GM21526 (cell line): ENCODE results near the gene TPSAB1.
"Not testable (repeated sequence)": the region's sequence is repeated elsewhere in the genome, so short reads cannot be mapped to it uniquely, and the experiment has no call there.

Experiments used
- ATAC-seq: cut with Tn5 transposase; IDR thresholded peaks from one replicate; pipeline ENCODE4 v1.9.1; 2021; ENCODE audit warnings: moderate library complexity; ENCODE audit not compliant: unreplicated experiment, low FRiP score

TPSAB1 gene

DNA sequence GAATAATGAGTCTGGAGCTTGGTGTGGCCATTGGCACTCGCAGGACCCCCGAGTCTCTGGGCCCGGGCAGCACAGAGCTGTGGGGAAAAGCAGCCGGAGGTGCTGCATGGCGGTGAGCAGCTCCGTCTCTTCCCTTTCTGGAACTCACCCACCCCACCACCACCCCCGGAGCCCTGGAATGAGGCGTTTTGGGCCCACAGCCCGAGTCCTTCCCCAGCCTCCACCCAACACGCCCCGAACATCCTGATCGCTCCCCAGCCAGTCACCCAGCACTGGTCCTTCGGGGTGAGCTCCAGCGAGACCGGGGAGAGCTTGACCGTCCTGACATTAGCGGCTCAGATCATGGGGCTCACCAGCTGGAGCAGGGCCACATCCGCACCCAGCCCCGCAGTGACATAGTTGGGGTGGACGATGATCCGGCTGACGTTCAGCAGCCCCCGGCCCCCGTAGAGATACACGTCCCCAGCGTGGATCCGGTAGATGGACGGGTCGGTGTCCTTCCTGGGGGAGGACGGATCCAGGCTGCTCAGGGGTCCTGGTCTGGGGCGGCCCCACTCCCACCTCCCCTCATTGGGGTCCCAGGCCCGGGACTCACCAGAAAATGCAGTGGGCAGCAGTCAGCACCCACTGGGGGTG lies 21.8 kb downstream of the TPSAB1 start:
- no peak for ATAC-seq

GRCh38 chr16:1262846-1263221 lies 22.3 kb downstream of the TPSAB1 start:
- ATAC-seq: no peak

DNA sequence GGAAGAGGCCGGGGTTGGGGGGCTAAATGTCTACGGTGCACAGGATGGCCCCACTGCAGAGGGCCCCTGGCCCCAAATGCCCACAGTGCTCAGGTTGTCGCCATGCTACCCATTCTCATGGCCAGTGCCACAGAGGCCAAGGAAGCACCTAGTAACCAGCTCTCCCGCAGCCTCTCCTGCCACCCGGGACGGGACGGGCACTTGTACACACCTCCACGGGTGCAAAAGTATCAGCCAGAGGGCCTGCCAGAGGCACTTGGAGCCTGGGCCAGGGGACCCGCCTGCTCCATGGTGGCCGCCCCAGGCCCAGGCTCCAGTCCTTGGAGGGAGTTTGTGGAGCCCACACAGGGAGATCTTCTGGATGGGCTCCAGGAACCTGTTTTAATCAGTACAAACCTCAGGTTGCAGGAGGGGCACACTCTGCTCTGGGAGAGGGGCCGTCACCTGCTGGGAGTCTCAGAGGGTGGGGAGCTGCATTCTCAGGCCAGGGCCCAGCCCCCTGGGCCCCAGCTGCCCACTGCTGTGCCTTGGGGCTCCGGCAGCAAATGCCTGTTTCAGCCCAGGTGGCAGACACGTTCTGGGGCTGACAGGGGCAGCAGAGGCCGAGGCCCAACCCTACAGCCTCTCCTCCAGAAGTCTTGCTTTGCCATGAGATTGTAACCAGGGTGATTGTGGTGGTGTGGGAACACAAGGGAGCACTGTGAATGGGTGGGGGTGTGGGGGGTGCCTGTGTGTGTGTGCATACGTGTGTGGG lies 23.3 kb downstream of the TPSAB1 start:
- no peak for ATAC-seq

DNA sequence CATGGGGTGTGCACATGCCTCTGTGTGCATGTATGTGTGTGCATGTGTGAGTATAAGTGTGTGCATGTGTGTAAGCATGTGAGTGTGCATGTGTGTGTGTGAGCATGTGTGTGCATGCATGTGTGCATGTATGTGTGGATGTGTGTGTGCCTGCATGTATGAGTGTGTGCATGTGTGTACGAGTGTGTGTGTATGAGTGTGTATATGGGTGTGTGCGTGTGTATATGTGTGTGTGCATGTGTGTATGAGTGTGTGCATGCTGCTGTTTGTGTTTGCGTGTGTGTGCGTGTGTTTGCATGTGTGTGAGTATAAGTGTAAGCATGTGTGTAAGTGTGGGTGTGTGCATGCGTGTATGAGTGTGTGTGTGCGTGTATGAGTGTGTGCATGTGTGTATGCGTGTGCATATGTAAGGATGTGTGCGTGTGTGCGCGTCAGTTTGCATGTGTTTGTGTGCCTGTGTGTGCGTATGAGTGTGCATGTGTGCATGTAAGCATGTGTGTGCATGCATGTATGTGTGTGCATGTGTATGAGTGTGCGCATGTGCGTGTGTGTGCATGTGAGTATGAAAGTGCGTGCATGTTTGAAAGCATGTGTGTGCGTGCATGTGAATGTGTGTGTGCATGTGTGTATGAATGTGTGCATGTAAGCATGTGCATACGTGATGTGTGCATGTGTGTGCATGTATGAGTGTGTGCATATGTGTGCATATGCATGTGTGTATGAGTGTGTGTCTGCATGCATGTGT lies 24.0 kb downstream of the TPSAB1 start:
- ATAC-seq: no peak

GRCh38 chr16:1265090-1265630 lies 24.7 kb downstream of the TPSAB1 start:
- ATAC-seq: no peak

GRCh38 chr16:1265826-1266225 lies 25.3 kb downstream of the TPSAB1 start:
- no peak for ATAC-seq

DNA sequence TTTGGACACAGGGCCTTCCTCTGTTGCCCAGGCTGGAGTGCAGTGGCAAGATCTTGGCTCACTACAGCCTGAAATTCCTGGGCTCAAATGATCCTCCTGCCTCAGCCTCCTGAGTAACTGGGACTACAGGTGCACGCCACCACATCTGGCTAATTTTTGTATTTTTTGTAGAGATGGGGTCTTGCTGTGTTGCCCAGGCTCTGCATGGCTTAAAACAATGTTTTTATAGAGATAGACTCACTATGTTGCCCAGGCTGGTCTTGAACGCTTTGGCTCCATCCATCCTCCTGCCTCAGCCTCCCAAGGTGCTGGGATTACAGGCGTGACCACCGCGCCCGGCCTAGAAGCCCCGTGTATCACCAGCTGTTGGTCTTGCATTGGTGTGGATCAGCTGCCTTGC lies 28.9 kb downstream of the TPSAB1 start:
- ATAC-seq: not testable (repeated sequence)

- ATAC-seq: no peak
These were observed 30.8 kb downstream of the TPSAB1 start for GRCh38 chr16:1271380-1271723.

- not testable (repeated sequence) for ATAC-seq
These were observed 31.4 kb downstream of the TPSAB1 start for GRCh38 chr16:1271724-1272413.

DNA sequence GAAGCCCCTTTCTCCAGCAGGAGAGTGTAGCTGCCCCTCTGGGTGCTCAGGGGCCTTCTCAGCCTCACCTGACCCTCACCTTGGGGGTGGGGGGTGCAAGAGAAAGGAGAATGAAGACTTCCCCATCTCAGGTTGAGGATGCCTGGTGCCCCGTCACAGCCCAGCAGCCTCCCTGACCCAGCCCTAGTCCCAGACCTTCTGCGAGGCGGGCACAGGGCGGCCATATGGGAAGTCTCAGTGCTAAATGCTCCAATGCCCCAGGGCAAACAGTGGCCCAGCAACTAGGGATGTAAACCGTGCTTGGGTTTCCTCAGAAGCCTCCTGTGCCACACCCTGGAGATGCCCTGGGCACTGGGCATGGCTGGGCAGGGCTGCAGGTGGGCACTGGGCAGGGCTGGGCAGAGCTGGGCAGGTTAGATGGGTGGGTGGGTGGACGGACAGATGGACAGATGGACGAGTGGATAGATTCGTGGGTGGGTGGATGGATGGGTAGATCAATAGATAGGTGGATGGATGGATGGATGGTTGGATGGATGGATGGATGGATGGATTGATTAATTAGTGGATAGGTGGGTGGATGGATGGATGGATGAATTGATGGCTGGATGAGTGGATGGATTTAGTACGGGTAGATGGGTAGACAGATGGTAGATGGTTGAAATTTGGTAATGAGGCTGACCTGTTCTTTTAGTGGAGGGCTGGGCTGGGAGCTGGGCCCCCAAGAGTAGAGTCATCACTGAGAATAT lies 32.1 kb downstream of the TPSAB1 start:
- ATAC-seq: no peak

DNA sequence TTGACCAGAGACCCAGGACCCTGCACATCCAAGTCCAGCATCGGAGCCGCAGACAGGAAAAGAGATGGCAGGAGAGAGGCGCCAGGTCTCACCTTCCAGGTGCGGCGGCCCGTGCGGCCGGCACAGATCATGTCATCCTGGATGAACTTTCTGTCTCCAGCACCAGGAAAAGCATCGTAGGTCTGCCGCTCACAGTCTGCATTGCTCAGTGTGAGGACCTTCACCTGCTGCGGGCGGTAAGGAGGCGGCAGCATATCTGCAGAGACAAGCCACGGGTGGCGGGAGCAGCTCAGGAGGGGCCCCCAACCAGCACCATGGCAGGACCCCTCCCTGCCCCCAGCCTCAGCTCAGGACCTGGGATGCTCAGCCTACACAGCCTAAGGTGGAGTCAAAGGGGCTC lies 33.3 kb downstream of the TPSAB1 start:
- ATAC-seq: no peak

DNA sequence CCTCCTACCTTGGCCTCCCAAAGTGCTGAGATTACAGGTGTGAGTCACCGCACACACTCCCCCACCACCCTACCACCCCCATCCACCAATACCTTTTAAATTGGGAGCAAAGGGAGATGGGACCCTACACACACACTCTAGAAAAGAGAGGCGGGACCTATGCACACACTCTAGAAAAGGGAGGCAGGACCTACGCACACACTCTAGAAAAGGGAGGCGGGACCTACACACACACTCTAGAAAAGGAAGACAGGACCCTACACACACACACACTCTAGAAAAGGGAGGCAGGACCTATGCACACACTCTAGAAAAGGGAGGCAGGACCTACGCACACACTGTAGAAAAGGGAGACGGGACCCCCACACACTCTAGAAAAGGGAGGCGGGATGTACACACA lies 34.3 kb downstream of the TPSAB1 start:
- no peak for ATAC-seq

DNA sequence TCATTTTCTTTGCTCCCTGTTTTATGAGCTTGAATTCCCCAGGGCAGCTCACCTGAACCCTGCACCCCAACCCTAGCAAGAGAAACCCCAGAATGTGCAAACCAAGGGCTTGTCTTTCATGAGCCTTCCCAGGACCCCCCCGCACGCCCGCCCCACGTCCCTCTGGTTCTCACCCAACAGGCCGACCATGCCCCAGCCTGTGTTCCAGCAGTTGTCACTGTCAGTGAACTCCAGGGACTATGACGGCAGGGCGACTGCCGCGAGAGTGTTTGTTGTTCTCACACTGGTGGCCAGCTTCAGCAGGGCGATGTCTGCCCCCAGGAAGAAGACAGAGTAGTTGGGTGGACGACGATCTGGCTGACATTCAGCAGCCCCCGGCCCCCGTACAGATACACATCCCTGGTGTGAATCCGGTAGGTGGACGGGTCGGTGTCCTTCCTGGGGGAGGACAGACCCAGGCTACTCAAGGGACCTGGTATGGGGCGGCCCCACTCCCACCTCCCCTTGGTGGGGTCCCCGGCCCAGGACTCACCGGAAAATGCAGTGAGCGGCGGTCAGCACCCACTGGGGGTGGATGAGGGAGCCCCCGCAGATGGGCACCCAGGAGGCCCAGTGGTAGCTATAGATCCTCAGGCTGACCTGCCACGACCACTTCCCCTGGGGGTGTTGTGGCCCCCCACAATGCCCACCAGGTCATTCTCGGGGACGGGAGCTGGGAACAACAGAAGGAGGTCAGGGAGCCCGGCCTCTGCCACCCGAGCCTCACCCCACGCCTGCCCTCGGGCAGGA lies 35.5 kb downstream of the TPSAB1 start:
- ATAC-seq: no peak

DNA sequence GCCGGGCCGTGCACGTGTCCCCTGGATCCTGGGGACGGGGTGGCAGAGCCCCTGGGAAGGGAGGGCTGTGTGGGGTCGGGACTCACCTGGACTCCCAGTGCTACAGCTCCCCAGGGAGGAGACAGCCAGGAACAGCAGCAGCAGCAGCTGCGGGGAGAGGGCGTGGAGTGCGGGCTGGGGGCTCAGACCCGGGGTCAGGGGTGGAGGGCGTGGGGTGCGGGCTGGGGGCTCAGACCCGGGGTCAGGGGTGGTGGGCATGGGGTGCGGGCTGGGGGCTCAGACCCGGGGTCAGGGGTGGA lies 36.0 kb downstream of the TPSAB1 start:
- no peak for ATAC-seq

GRCh38 chr16:1277151-1277598 lies 36.7 kb downstream of the TPSAB1 start:
- ATAC-seq: no peak

DNA sequence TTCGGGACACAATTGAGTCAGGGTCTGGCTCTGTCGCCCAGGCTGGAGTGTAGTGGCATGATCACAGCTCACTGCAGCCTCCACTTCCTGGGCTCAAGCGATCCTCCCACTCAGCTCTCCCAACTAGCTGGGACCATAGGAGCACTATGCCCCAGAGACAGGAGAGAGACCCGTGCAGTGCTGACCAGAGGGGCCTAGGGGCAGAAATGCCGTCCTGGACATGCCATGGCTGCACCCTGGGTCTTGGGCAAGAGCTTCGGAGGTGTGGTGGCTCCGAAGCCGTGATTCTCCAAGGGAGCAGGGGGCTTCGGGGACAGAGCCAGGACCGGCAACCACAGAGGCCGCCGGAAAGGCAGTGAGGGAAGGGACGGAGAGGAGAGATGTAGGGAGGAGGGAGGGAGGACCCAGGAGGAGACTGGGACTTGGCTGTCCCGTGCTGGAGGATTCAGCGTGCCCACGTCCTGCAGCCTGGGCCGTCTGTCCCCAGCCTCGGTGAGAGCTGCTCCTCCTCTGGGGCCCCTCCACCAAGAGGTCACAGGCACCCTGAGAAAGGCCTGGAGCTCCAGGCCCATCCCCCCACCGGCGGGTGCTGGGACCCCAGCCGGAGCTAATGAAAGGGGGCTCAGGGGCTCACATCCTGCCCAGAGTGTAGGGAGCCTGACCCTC lies 37.2 kb downstream of the TPSAB1 start:
- ATAC-seq: no peak

- no peak for ATAC-seq
These were observed 38.0 kb downstream of the TPSAB1 start for GRCh38 chr16:1278477-1278876.

- ATAC-seq: no peak
These were observed 38.8 kb downstream of the TPSAB1 start for GRCh38 chr16:1279081-1279944.
